Rectal smooth muscle tissue (tissue), 1 donor: Measurements from ENCODE around the gene PRKD1.

Experiments used
- H3K27ac ChIP-seq: one replicate; pipeline ENCODE4 v1.7.0; 2013; ENCODE audit warnings: low read depth, low read length, inconsistent platforms
- H3K27me3 ChIP-seq: one replicate; pipeline ENCODE4 v1.7.0; 2013; ENCODE audit warnings: low read length; ENCODE audit not compliant: control insufficient read depth, insufficient read depth
- H3K36me3 ChIP-seq: one replicate; pipeline ENCODE4 v1.7.0; 2013; ENCODE audit warnings: low read length; ENCODE audit not compliant: control insufficient read depth, insufficient read depth
- H3K4me1 ChIP-seq: one replicate; pipeline ENCODE4 v1.7.0; 2013; ENCODE audit warnings: low read length; ENCODE audit not compliant: control insufficient read depth, insufficient read depth
- H3K4me3 ChIP-seq: one replicate; pipeline ENCODE4 v1.7.0; 2013; ENCODE audit warnings: low read length
- H3K9ac ChIP-seq: one replicate; pipeline ENCODE4 v1.7.0; 2013; ENCODE audit warnings: low read length

Gene PRKD1

DNA sequence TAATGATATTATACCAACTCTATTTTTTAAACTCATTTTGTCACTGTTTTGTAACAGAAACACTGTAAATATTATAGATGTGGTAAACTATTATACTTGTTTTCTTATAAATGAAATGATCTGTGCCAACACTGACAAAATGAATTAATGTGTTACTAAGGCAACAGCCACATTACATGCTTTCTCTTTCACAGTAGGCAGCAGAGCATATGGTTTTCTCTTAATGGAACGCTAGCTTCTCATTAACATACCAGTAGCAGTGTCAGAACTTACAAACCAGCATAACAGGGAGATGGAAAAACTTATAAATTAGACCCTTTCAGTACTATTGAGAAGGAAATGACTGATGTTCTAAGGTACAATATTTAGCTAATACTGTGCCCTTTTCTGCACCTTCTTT is 398.8 kb downstream of the PRKD1 start:
- Histone ChIP-seq H3K27ac (no peak overlapping the region), H3K36me3 (no peaks in the 10 kb centered on the region), H3K27me3 (no peaks in the 10 kb centered on the region), H3K9ac (no peak overlapping the region), H3K4me1 (no peaks in the 10 kb centered on the region), H3K4me3 (no peak overlapping the region)

DNA sequence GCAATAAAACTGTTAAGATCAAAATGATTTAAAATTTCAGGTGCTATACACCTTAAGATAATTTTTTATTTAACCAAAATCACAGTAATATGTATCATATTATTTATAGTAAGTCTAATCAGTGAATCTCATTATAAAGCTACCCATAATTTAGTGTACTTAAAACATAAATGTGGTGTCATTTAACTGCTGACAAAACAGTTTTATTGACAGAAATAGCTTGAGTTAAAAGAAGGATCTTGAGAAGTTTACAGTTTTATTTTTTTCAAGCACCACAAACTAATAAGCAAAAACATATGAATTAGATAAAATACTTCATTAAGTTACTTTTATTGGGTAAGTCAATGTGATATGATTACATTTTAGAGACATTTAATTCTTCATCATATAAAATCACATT is 400.4 kb downstream of the PRKD1 start:
- no peaks in the 10 kb centered on the region for H3K36me3 ChIP-seq
- no peaks in the 10 kb centered on the region for H3K4me1 ChIP-seq
- no peak overlapping the region for H3K4me3 ChIP-seq
- no peaks in the 10 kb centered on the region for H3K27me3 ChIP-seq
- no peak overlapping the region for H3K27ac ChIP-seq
- H3K9ac ChIP-seq, result no peak overlapping the region
